HL-60/S4 (cell line): ENCODE results near the gene SPECC1L.

Experiments used
- in situ Hi-C: fragments of 300-500 bp; cut with MboI; formaldehyde crosslinking; loops from 2 replicates; pipeline ENCODE4 v1.14.3; 2022; ENCODE audit warnings: low sequenced_read_pairs

The SPECC1L gene

GRCh38 chr22:24455751-24456426, 185.3 kb downstream of the SPECC1L start:
- in situ Hi-C loops: no loop called here

DNA sequence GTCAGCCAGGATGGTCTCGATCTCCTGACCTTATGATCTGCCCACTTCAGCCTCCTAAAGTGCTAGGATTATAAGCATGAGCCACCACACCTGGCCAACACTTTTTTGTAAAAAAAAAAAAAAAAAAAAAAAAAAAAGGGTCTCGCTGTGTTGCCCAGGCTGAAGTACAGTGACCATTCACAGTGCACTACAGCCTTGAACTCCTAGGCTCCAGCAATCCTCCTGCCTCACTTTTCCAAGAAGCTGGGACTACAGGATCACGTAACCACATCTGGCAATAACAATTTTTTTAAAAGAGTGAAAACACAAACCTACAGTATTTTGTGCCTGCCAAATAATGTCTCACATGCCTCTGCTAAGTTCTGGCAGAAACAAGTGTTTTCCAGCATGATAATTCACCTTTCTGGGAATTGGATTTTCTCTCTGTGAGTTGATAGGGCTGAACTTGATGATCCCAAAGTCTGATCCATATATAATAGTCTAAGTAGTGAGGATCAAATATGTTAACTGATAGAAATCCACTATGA, 187.3 kb downstream of the SPECC1L start:
- in situ Hi-C loops: no loop called here

GRCh38 chr22:24459911-24460310, 189.3 kb downstream of the SPECC1L start:
- in situ Hi-C loops: no loop called here

DNA sequence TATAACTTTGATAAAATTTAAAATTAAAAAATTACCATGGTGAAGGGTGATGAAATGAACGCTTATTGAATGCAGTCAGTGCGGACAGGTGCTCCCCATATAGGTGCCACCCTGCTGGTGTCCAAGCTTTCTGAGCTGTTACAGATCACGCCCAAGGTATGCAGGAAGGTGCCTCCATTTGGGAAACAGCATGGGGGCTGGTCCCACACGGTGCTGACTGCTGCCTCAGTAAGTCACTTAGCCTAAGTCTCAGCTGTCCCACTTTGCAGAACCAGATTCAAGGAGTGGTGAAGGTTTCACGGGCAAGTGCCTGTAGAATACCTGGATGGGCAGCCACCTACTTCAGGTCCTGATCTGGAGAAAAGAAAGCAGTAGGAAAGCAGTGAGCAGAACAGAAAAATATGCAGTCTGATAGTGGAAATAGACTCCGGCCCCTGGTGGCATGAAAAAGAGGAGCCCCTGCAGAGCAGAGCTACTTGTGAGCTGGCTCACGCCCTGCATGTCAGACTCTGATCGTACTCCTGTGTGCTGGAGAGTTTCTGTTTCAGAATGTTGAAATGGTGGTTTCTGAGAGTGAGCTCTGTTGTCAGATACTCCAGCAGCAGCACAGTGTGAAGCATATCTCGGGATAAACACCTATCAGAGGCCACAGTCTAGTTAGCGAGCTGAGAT, 189.9 kb downstream of the SPECC1L start:
- in situ Hi-C loops: no loop called here

GRCh38 chr22:24463071-24463760, 192.6 kb downstream of the SPECC1L start:
- in situ Hi-C loops: no loop called here

GRCh38 chr22:24465566-24465965, 194.9 kb downstream of the SPECC1L start:
- in situ Hi-C loops: no loop called here

- in situ Hi-C loops: no loop called here
These were observed 195.3 kb downstream of the SPECC1L start for GRCh38 chr22:24465975-24466374.

DNA sequence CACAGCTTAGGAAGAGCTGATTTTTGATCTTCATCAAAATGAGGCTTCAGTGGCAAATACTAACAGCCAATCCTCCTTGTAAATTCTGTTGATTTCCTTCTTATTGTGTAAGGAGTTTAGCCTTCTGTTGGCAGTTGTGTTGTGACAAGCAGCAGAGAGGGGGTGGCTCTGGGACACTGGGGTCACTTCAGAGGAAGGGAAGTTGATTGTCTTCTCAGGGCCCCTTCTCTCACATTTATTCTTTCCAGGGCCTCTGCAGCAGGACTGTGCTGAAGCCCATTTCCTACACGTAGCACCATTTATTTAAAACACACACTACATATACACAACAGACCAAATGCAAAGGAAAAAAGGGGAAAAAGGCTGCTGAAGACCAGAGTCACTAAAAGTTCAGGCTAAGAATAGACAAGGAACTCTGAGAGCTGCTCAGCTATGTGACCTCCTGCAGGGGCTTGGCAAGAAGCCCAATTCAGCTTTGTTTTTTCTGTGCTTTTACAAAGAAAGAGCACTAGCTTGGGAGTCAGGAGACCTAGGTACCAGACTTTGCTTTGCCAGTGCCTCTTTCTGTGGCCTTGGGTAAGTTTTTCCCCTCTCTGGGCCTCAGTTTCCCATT, 196.2 kb downstream of the SPECC1L start:
- in situ Hi-C loops: no loop called here

GRCh38 chr22:24467340-24467739, 196.7 kb downstream of the SPECC1L start:
- in situ Hi-C loops: no loop called here
